Hematopoietic multipotent progenitor cell treated with erythropoietin and hydrocortisone succinate and interleukin-3 and kit ligand, for 8 days (in vitro differentiated cells): ENCODE results near the gene KRTAP4-7.
"Not testable (repeated sequence)": the region's sequence is repeated elsewhere in the genome, so short reads cannot be mapped to it uniquely, and the experiment has no call there.

Experiments
- DNase-seq: peaks from one replicate; pipeline ENCODE4 v3.0.0-alpha.2; 2015

Gene KRTAP4-7

DNA sequence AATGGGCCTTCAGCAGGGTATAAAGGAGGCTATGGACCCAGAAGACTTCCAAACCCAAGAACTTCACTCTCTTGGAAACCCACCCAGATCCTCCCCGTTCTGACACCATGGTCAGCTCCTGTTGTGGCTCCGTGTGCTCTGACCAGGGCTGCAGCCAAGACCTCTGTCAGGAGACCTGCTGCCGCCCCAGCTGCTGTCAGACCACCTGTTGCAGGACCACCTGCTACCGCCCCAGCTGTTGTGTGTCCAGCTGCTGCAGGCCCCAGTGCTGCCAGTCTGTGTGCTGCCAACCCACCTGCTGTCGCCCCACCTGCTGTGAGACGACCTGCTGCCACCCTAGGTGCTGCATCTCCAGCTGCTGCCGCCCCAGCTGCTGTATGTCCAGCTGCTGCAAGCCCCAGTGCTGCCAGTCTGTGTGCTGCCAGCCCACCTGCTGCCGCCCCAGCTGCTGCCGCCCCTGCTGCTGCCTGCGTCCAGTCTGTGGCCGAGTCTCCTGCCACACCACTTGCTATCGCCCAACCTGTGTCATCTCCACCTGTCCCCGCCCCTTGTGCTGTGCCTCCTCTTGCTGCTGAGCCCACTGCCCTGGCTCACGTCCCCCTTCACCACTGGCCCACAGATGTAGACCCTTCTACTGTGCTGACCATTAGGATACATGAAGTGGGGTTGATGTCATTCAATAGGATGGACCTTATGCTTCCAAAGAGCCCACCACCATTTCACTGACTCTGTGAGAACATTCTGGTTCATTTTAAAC, at the start of gene KRTAP4-7:
Gene KRTAP4-7, plus strand, starts transcription at position 51 of the 757 bp plus-strand sequence. Its CDS starts 57 bp downstream, at position 108.
- not testable (repeated sequence) for DNase-seq

DNA sequence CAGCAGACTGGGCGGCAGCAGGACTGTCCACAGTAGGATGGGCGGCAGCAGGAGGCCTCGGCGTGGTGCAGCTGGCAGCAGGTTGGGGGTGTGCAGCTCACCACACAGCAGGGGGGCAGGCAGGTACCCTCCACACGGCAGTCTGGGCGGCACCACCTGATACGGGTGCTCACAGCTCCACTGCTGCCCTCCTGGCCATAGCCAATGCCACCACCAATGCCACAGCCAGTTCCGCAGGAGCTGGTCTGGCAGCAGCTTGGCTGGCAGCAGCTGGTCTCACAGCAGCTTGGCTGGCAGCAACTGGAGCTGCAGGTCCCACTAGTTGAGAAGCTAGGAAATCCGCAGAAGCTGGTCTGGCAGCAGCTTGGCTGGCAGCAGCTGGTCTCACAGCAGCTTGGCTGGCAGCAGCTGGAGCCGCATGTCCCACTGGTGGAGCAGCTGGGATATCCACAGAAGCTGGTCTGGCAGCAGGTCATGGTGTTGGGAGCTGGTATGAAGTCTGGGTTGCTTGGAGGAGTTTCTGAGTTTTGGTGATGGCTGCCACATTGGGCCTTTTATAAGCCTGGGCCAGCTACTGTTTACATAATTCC, 49.5 kb upstream of the KRTAP4-7 start, which contains the start of gene KRTAP1-3:
Gene KRTAP1-3, minus strand, starts transcription at position 529 of the 590 bp plus-strand sequence. Its CDS starts 53 bp downstream, at position 476.
- not testable (repeated sequence) for DNase-seq

DNA sequence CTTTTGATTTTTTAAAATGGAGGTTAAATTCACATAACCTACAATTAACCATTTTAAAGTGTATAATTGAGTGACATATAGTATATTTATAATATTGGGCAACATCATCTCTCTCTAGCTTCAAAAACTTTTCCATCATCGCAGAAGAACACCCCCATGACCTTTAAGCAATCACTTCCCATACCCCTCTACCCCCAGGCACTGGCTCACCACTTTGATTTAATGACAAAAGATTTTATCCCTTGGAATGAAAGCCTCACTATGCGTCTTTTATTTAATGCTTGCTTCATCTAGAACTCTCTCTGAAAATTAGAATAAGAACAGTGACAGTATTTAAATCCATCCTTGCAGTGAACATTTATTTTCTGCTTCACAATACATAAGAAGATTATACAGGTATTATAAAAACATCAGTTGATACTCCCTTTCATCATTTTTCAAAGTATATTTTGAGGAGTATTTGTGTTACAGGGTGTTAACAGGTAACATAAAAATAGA, 46.0 kb upstream of the KRTAP4-7 start:
- no peak for DNase-seq

DNA sequence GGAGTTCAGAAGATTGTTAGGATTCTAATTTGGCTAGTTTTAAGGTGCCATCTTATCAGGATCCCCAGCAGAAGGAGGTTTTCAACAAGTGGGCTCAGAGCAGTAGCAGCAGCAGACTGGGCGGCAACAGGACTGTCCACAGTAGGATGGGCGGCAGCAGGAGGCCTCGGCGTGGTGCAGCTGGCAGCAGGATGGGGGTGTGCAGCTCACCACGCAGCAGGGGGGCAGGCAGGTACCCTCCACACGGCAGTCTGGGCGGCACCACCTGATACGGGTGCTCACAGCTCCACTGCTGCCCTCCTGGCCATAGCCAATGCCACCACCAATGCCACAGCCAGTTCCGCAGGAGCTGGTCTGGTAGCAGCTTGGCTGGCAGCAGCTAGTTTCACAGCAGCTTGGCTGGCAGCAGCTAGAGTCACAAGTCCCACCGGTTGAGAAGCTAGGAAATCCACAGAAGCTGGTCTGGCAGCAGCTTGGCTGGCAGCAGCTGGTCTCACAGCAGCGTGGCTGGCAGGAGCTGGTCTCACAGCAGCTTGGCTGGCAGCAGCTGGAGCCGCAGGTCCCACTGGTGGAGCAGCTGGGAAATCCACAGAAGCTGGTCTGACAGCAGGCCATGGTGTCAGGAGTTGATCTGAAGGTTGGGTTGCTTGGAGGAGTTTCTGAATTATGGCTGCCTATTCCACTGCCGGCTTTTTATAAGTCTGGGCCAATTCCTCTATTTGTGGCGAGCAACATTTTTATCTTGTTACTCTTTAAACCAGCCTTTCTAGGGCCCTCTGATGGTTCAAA, 43.0 kb upstream of the KRTAP4-7 start, which contains the start of gene KRTAP1-1:
Gene KRTAP1-1, minus strand, starts transcription at position 668 of the 789 bp plus-strand sequence. Its CDS starts 53 bp downstream, at position 615.
- DNase-seq = not testable (repeated sequence)

DNA sequence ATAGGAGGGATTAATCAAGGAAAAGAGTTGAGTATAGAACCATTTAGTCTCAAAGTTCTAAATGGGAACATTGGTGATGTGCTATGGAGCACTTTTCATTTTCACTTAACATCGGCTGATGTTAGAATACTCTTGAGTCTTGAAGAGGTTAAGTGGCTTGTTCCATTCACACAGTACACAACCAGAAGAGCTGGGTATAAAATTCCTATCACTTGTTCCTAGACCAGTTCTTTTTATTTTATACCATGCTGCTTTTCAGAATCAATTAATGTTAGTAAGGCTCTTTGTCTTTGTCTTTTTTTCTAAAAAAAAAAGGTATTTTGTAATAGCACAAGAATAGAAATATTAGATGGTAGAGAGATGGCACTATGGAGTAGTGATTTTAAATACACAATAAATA, 41.0 kb upstream of the KRTAP4-7 start:
- DNase-seq = no peak

DNA sequence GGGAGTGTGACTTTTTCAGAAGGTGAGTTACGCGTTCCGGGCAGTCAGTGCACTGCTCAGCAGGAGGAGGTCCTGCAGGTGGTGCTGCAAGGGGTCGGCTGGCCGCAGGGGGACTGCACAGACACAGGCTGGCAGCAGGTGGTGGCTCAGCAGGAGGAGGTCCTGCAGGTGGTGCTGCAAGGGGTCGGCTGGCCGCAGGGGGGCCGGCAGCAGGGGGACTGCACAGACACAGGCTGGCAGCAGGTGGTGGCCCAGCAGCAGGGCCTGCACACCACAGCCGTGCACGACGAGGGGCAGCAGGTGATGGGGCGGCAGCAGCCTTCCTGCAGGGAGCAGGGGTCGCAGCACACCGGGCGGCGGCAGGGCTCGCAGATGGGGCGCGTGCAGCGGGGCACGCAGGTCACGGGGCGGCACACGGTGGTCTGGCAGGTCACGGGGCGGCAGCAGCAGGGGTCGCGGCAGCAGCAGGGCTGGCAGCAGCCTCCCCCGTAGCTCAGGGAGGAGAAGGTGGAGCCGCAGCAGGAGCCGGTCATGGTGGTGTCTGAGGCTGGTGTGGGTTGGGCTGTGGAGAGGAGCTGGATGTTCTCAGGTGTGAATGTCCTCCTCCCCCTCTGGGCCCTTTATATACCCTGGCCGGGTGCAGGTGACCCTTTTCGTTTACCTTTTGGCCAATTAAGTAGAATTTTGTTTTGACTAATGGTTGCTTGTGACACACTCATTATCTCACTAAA, 37.0 kb upstream of the KRTAP4-7 start, which contains the start of gene KRTAP2-1:
Gene KRTAP2-1, minus strand, starts transcription at position 582 of the 731 bp plus-strand sequence. Its CDS starts 49 bp downstream, at position 533.
- not testable (repeated sequence) for DNase-seq

DNA sequence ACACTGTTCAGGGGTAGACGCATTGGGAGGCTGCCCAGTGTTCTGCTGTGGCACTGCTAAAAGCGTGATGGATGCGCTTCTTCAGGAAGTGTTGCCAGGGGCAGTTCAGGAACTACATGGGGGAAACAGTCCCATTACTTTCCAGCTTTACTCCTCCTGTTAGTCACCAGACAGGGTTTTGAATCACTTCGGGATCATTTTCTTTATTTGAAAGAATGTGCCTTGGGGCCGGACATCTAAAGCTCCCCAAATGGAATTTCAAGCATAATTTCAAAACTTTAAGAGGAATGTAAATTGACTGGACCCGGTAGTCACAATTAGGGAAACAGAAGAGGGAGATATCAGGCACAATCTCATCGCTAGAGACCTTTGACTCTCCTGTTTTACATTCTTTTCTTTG, 35.5 kb upstream of the KRTAP4-7 start:
- DNase-seq = no peak

DNA sequence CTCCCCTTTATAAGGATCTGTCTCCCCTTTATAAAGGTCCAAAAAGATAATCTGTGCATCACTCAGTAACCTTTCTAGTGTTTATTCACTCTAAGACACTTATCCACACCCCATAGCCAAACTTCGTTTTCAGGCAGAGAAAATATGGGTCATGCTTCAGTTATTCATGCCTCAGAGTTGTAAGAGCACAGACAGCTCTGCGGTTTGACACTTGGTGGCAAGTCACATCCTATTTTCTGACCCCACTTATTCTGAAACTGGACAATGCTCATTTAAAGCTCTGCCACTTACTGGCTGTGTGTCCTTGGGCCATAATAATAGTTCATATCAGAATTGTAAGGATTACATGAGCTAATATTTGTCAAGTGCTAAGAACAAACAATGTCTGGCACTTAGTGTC, 34.8 kb upstream of the KRTAP4-7 start:
- no peak for DNase-seq

DNA sequence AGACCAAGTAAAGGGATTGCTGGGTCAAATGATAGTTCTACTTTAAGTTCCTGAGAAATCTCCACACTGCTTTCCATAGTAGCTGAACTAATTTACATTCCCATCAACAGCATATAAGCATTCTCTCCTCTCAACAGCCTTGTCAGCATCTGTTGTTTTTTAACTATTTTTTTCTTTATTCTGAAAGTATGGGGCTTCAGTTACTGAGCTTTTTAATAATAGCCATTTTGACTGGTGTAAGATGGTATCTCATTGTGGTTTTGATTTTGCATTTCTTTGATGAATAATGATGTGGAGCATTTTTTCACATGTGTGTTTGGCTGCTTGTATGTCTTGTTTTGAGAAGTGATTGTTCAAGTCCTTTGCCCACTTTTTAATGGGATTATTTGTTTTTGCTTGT, 31.4 kb upstream of the KRTAP4-7 start:
- DNase-seq = no peak

DNA sequence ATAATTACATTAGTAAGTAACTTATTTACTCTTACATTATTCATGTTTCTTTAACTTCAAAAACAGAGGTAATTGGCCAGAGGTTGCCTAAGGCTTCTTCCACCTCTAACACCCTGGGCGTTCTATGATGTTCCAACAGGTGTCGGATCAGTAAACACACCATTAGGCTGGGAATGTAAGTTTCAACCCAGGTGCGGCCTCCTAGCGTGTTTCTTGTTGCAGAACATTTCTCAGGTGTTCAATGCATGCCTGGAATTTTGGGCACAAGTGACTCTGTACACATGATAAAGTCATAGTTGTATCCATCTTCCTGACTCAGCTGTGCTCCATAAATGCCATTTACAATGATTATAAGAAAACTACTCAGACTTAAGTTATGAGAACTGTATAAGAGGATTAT, 29.9 kb upstream of the KRTAP4-7 start:
- DNase-seq = no peak

DNA sequence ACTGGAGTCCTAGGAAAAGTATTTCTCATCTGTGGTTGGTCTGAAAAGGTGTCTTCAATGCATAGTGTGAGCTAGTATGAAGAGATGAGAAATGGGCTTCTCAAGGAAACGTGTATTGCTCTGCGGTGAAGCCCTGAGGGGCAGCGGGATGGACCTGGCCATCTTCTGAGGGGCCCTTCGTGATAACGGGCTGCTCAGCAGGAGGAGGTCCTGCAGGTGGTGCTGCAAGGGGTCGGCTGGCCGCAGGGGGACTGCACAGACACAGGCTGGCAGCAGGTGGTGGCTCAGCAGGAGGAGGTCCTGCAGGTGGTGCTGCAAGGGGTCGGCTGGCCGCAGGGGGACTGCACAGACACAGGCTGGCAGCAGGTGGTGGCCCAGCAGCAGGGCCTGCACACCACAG, 29.4 kb upstream of the KRTAP4-7 start:
- not testable (repeated sequence) for DNase-seq

DNA sequence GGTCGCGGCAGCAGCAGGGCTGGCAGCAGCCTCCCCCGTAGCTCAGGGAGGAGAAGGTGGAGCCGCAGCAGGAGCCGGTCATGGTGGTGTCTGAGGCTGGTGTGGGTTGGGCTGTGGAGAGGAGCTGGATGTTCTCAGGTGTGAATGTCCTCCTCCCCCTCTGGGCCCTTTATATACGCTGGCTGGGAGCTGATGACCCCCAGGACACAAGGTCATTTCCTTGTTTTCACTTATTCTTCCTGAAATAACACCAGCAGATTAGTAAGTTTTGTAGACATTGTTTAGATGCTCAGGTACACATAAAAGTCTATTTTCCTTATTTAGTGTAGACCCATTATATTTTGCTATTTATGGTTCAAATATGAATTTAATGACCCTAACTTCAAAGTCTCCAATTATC, 28.8 kb upstream of the KRTAP4-7 start, which contains the start of gene KRTAP2-2:
Gene KRTAP2-2, minus strand, starts transcription at position 101 of the 400 bp plus-strand sequence. Its CDS starts 19 bp downstream, at position 82.
- not testable (repeated sequence) for DNase-seq

DNA sequence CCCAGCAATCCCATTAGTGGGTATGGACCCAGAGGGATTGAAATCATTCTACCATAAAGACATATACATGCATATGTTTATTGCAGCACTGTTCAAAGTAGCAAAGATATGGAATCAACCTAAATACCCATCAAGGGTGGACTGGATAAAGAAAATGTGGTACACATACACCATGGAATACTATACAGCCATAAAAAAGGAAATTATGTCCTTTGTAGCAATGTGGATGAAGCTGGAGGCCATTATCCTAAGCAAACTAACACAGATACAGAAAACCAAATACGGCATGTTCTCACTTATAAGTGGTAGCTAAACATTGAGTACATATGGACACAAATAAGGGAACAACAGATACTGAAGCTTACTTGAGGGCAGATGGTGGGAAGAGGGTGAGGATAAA, 26.4 kb upstream of the KRTAP4-7 start:
- DNase-seq = no peak

DNA sequence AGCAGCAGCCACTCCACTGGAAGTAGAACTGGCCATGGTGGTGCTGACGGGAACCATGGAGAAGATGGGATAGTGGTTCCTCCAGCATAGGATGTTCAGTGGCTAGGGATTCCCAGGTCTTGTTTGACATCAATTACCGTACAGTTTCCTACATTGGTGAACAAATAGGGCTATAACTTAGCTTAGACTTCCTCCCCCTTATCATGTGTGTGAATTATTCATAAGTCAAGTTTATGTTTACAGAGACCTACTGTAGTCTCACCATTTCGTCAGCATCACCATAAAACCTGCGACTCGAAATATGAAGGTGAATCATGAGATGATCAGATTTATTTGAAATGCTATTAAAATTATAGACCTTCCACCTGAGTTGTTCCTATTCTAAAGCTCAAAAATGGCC, 25.2 kb upstream of the KRTAP4-7 start:
- no peak for DNase-seq

DNA sequence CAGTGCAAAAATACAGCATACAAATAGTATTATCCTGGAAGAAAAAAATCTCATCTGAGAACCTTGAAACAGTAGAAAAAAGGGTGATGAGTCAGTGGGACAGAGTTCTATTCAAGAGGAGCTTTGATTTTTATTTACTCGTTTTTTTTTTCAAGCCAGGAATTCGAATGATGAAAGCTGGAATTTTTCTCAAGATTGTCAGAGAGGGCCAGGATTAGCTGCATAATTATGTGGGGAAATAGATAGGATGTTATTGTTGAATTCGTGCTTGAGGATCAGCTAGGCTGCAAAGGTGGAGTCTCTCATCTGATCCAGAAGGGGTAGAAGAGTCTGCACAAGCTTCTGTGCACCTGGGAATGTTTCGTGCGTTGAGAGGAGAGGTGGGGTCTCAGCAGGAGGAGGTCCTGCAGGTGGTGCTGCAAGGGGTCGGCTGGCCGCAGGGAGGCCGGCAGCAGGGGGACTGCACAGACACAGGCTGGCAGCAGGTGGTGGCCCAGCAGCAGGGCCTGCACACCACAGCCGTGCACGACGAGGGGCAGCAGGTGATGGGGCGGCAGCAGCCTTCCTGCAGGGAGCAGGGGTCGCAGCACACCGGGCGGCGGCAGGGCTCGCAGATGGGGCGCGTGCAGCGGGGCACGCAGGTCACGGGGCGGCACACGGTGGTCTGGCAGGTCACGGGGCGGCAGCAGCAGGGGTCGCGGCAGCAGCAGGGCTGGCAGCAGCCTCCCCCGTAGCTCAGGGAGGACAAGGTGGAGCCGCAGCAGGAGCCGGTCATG, 24.5 kb upstream of the KRTAP4-7 start:
- not testable (repeated sequence) for DNase-seq

DNA sequence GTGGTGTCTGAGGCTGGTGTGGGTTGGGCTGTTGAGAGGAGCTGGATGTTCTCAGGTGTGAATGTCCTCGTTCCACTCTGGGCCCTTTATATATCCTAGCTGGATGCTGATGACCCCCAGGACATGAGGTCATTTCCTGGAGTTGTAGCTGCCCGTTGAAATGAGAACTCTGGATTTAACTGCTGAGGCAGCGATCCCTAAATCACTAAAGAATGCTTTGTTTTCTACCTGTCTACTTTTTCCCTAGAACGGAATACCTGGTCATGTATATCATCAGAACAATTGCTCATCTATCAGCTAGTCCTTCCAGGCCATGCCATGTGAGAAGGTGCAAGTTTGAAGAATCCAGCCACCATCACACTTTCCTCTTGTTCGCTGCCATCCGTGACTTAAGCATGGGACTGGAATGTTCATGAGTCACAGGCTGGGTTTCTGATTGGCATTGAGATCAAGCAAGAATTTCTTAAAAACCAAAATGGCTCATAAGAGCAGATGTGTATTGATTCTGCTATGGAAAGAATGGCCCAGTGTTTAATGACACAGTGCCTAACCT, 23.8 kb upstream of the KRTAP4-7 start, which contains the start of gene KRTAP2-3:
Gene KRTAP2-3, minus strand, starts transcription at position 63 of the 553 bp plus-strand sequence. CDS start 64 bp downstream, outside the sequence.
- no peak for DNase-seq

DNA sequence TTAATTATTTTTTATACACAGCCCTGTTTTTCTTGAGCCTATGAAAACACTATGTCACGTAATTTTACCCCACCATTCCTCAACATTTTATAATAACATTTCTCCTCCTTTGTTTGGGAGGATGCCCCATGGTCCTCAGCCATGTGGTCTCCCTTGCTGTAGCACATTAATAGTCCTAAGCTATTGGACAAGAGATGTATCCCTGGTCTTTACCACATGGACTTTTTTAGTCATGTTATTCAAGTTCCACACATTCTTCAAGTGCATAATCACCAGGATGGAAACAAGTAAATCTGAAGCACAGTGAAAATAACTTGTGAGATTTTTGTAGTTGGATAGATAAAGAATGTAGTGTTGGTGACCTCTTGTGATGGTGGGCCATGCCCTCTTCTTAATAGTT, 22.0 kb upstream of the KRTAP4-7 start:
- no peak for DNase-seq

DNA sequence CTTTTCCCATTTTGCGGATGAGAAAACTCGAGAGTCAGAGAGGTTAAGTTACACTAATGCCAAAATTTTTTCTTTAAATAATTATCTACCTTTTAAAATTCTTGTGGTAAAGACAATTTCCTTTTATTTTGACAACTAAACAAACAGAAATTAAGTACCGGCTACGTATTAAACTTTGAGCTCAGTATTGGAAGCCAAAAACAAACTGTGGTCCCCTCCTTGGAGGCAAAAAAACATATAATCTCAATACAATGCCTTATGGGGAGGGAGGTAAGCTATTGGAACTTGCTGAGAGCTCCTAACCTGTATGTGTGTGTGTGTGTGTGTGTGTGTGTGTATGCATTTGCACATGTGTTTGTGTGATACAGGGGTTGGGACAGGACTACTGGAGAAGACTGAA, 20.5 kb upstream of the KRTAP4-7 start:
- no peak for DNase-seq

DNA sequence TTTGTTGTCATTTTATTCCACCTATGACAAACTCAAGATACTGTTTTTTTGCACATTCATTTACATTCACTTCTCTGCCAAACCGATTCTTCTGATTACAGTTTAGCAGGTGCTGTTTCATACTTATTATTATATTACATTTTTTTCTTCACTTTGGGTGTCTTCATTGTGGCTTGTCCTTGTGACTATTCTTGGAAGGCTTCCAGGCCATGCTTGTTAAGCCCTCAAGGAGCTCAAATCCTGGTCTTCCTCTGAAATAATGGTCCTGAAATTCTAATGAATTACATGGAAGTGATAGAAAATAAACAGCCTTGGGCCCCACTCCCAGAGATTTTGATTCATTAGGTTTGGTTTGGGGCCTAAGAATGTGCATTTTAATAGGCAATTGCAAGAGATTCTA, 19.6 kb upstream of the KRTAP4-7 start:
- DNase-seq = no peak

DNA sequence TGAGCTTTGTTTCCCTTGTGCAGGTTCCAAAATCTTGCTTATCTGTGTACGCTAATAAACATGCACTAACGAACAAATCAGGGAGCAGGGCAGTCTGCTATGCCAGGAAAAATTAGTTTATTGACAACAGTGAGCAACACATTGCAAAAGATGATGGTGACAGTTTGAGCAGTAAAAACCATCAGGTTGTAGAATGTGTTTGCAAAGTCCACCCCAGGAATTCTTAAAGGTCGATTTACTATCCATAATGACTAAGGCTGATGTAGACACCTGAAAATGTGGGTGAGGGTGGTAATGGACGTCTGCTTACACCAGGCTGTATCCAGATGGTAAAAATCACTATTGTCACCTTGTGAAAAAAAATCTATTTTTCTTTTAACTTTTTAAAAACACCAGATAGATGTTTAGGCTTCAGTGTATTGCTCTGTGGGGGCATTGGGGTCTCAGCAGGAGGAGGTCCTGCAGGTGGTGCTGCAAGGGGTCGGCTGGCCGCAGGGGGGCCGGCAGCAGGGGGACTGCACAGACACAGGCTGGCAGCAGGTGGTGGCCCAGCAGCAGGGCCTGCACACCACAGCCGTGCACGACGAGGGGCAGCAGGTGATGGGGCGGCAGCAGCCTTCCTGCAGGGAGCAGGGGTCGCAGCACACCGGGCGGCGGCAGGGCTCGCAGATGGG, 18.8 kb upstream of the KRTAP4-7 start:
- DNase-seq = not testable (repeated sequence)
